GM12878 (cell line): ENCODE data around the gene MXRA7. TPM values are rescaled to one million over a fixed set of nuclear protein-coding genes. Genes with fewer than 3 reads are reported as not detected.

Source experiments
- ATAC-seq: fragments of 200-7000 bp; cut with Tn5 transposase; 3 replicates; pipeline ENCODE4 v1.9.1; 2020; ENCODE audit warnings: mild to moderate bottlenecking, moderate library complexity
- BruUV-seq: library from RNA; stranded (reverse); fragments of 400-500 nt; replicated peaks from 2 replicates; lab custom pipeline; 2021; lab: Mats Ljungman, UMichigan
- CTCF ChIA-PET: fragments of 300-600 bp; sonication (Branson Sonifier 250); formaldehyde crosslinking; extraction: SDS; loops from one replicate; lab custom pipeline; 2021; ENCODE audit warnings: inconsistent platforms; lab: Yijun Ruan, JAX
- POLR2A ChIA-PET: fragments of 350-600 bp; formaldehyde crosslinking; extraction: SDS; loops from one replicate; lab custom pipeline; 2021; ENCODE audit warnings: inconsistent platforms; lab: Charles Lee
- RAD21 ChIA-PET: fragments of 300-600 bp; sonication (Branson Sonifier 250); formaldehyde crosslinking; loops from one replicate; lab custom pipeline; 2023; ENCODE audit warnings: antibody characterized with exemption; ENCODE audit not compliant: unreplicated experiment; lab: Charles Lee
- SMC1A ChIA-PET: fragments of 300-600 bp; sonication (Branson Sonifier 250); formaldehyde crosslinking; loops from one replicate; lab custom pipeline; 2023; ENCODE audit not compliant: unreplicated experiment, uncharacterized antibody; lab: Charles Lee
- DNase-seq: peaks from one replicate; pipeline ENCODE4 v3.0.0-alpha.2; 2011; ENCODE audit warnings: low read depth, low spot score
- FAIRE-seq: peaks from 3 replicates; lab custom pipeline; 2011; peaks lifted over from hg19 to GRCh38; lab: Jason Lieb, UNC
- H2AFZ ChIP-seq: 2 replicates; pipeline ENCODE4 v1.6.0; 2011; ENCODE audit warnings: low read depth, low read length, control low read depth; ENCODE audit not compliant: control insufficient read depth
- H3K27ac ChIP-seq: 2 replicates; pipeline ENCODE4 v1.5.1; 2011; ENCODE audit warnings: control low read depth; ENCODE audit not compliant: control insufficient read depth, insufficient read depth
- H3K27me3 ChIP-seq, 2 experiments: replicated peaks in 1 of 2; 2 replicates each; pipeline versions ENCODE4 v1.6.0 to v1.6.1; 2011; ENCODE audit warnings: low read length in 1 of 2; ENCODE audit not compliant: control insufficient read depth in 2 of 2, insufficient read depth in 2 of 2
- H3K36me3 ChIP-seq, 2 experiments: 2 replicates each; pipeline ENCODE4 v1.5.1; 2011; ENCODE audit warnings: low read length in 1 of 2; ENCODE audit not compliant: control insufficient read depth in 2 of 2, insufficient read depth in 2 of 2
- H3K4me1 ChIP-seq: 2 replicates; pipeline ENCODE4 v1.6.1; 2011; ENCODE audit warnings: mild to moderate bottlenecking, low read length, moderate library complexity, mixed read lengths; ENCODE audit not compliant: control insufficient read depth, insufficient read depth
- H3K4me2 ChIP-seq: 2 replicates; pipeline ENCODE4 v1.6.0; 2011; ENCODE audit warnings: control low read depth; ENCODE audit not compliant: control insufficient read depth, insufficient read depth
- H3K4me3 ChIP-seq: fragments of 200-600 bp; sonication (generic); 2 replicates; pipeline ENCODE4 v1.5.1; 2016
- H3K79me2 ChIP-seq: 2 replicates; pipeline ENCODE4 v1.6.0; 2011; ENCODE audit warnings: low read length; ENCODE audit not compliant: control insufficient read depth, insufficient read depth
- H3K9ac ChIP-seq: 2 replicates; pipeline ENCODE4 v1.8.0; 2011; ENCODE audit warnings: low read length, control low read depth, mixed read lengths; ENCODE audit not compliant: control insufficient read depth, insufficient read depth
- H3K9me3 ChIP-seq: replicated peaks from 3 replicates; pipeline ENCODE4 v1.5.1; 2011; ENCODE audit warnings: mild to moderate bottlenecking, low read length; ENCODE audit not compliant: control insufficient read depth, insufficient read depth
- H4K20me1 ChIP-seq: 2 replicates; pipeline ENCODE4 v1.6.0; 2011; ENCODE audit not compliant: control insufficient read depth, insufficient read depth
- ASH2L ChIP-seq: fragments of 300-600, 200-600 bp; sonication (generic); IDR thresholded peaks from 2 replicates; pipeline ENCODE4 v1.6.1; 2017; ENCODE audit warnings: low read depth, mild to moderate bottlenecking, borderline replicate concordance
- BCL11A ChIP-seq: IDR thresholded peaks from 2 replicates; pipeline ENCODE4 v1.6.1; 2011; ENCODE audit warnings: low read depth, low read length
- BCL3 ChIP-seq: IDR thresholded peaks from 2 replicates; pipeline ENCODE4 v1.6.1; 2011; ENCODE audit warnings: borderline replicate concordance, low read depth, mild to moderate bottlenecking, moderate library complexity, low read length; ENCODE audit not compliant: insufficient read depth, poor library complexity, severe bottlenecking
- CREM ChIP-seq: IDR thresholded peaks from 2 replicates; pipeline ENCODE4 v1.6.1; 2014; ENCODE audit warnings: antibody characterized with exemption, low read depth
- EED ChIP-seq: sonication (generic); IDR thresholded peaks from 2 replicates; pipeline ENCODE4 v1.6.1; 2016; ENCODE audit warnings: antibody characterized with exemption, low read depth
- EGR1 ChIP-seq, 2 experiments: IDR thresholded peaks; 1 replicate in 1 of 2; 2 replicates in 1 of 2; pipeline ENCODE4 v1.6.1; 2011 to 2012; ENCODE audit warnings: low read depth in 2 of 2, low read length in 2 of 2, borderline replicate concordance in 1 of 2, mild to moderate bottlenecking in 1 of 2, moderate library complexity in 1 of 2
- EP300 ChIP-seq, 2 experiments: fragments of 150-350 bp in 1 of 2; IDR thresholded peaks; 2 replicates each; pipeline ENCODE4 v1.6.1; 2011 to 2012; ENCODE audit warnings: low read depth in 2 of 2, low read length in 2 of 2, borderline replicate concordance in 1 of 2, improper control_type of control experiment in 1 of 2, inconsistent platforms in 1 of 2; ENCODE audit not compliant: control insufficient read depth in 1 of 2
- EZH2 ChIP-seq: IDR thresholded peaks from 2 replicates; pipeline ENCODE4 v1.6.1; 2012; ENCODE audit warnings: low read depth, mild to moderate bottlenecking, control low read depth, inconsistent platforms, low read length, borderline replicate concordance; ENCODE audit not compliant: control insufficient read depth
- FOXK2 ChIP-seq: fragments of 450-650 bp; IDR thresholded peaks from 2 replicates; pipeline ENCODE4 v1.6.1; 2017; ENCODE audit warnings: mild to moderate bottlenecking, moderate library complexity
- IKZF1 ChIP-seq: fragments of 450-650 bp; conservative IDR thresholded peaks from 2 replicates; pipeline ENCODE4 v1.6.1; 2017; ENCODE audit warnings: antibody characterized with exemption, mild to moderate bottlenecking
- IKZF2 ChIP-seq, 2 experiments: fragments of 450-650 bp; IDR thresholded peaks; 2 replicates each; pipeline ENCODE4 v1.6.1; 2017; ENCODE audit warnings: mild to moderate bottlenecking in 2 of 2, moderate library complexity in 2 of 2
- JUND ChIP-seq: IDR thresholded peaks from 2 replicates; pipeline ENCODE4 v1.6.1; 2012; ENCODE audit warnings: low read depth, mild to moderate bottlenecking, low read length, improper control_type of control experiment, moderate library complexity
- NFYA ChIP-seq: IDR thresholded peaks from 2 replicates; pipeline ENCODE4 v1.6.1; 2011; ENCODE audit warnings: low read depth, mild to moderate bottlenecking, low read length, improper control_type of control experiment, borderline replicate concordance
- POLR2A ChIP-seq: IDR thresholded peaks from 2 replicates; pipeline ENCODE4 v1.6.1; 2011; ENCODE audit warnings: low read depth, mild to moderate bottlenecking, low read length
- RAD51 ChIP-seq: fragments of 450-650 bp; IDR thresholded peaks from 2 replicates; pipeline ENCODE4 v1.6.1; 2016; ENCODE audit warnings: moderate library complexity, mild to moderate bottlenecking, inconsistent platforms
- RB1 ChIP-seq: fragments of 450-650 bp; formaldehyde crosslinking; IDR thresholded peaks from 2 replicates; pipeline ENCODE4 v1.6.1; 2017; ENCODE audit warnings: mild to moderate bottlenecking, borderline replicate concordance
- SMAD5 ChIP-seq: IDR thresholded peaks from 2 replicates; pipeline ENCODE4 v1.6.1; 2016; ENCODE audit warnings: antibody characterized with exemption, low read depth
- TBL1XR1 ChIP-seq: IDR thresholded peaks from 2 replicates; pipeline ENCODE4 v1.6.1; 2012; ENCODE audit warnings: low read depth, low read length, improper control_type of control experiment
- TCF12 ChIP-seq: IDR thresholded peaks from 2 replicates; pipeline ENCODE4 v1.6.1; 2011; ENCODE audit warnings: low read depth, mild to moderate bottlenecking, low read length
- USF1 ChIP-seq: IDR thresholded peaks from 2 replicates; pipeline ENCODE4 v1.6.1; 2011; ENCODE audit warnings: borderline replicate concordance, low read depth, mild to moderate bottlenecking, moderate library complexity, mixed read lengths, low read length; ENCODE audit not compliant: insufficient read depth; ENCODE audit errors: extremely low read length
- ZNF207 ChIP-seq: fragments of 450-650 bp; IDR thresholded peaks from 2 replicates; pipeline ENCODE4 v1.6.1; 2014; ENCODE audit warnings: antibody characterized with exemption, mild to moderate bottlenecking, borderline replicate concordance
- WGBS: methylation state at CpG from one replicate; pipeline ENCODE4 v1.1.6; 2016; ENCODE audit warnings: low lambda C conversion rate; ENCODE audit not compliant: insufficient replicate concordance, insufficient coverage; ENCODE audit errors: missing lambda C conversion rate; 5-methylcytosine and 5-hydroxymethylcytosine counted together
- in situ Hi-C: fragments of 300-500 bp; cut with MboI; formaldehyde crosslinking; loops from 9 replicates; pipeline ENCODE4 v1.14.3; 2018; ENCODE audit warnings: mixed read lengths
- intact Hi-C: fragments of 100-400 bp; cut with micrococcal nuclease; formaldehyde crosslinking; loops from one replicate; pipeline ENCODE4 v1.14.2; 2022; ENCODE audit not compliant: unreplicated experiment
- polyA plus RNA-seq, 11 experiments: library from polyadenylated mRNA; depleted of rRNA in 4 of 11; unstranded in 6 of 11; stranded (reverse) in 5 of 11; fragments of >200 nt; fragmentation: Nextera tagmentation in 4 of 11; fragmentation: Illumina TruSeq in 1 of 11; extraction: Ambion mirVana in 4 of 11; extraction: Trizol in 1 of 11; gene quantifications; 1 replicate in 1 of 11; 2 replicates in 10 of 11; pipeline versions ENCODE4 v1.2.1 to v1.2.3, GENCODE V29; 2011 to 2016; ENCODE audit warnings: inconsistent platforms in 2 of 11, missing spikeins in 2 of 11, low read depth in 1 of 11
- total RNA-seq, 4 experiments: library from RNA; depleted of rRNA in 3 of 4; stranded (reverse); fragments of >200 nt in 3 of 4; fragmentation: Illumina TruSeq in 1 of 4; extraction: Trizol in 1 of 4; gene quantifications; 2 replicates each; pipeline versions ENCODE4 v1.2.1 to v1.2.3, GENCODE V29; 2013 to 2021

The MXRA7 gene
- total and polyA plus RNA-seq, 10 of the 15 experiments (the other 5 are each of a cell fraction or from before 2014, with no cell fraction given): 0.03 to 2.0 (median 0.33) TPM

- ChIA-PET SMC1A (interaction anchor here (0.6 to 2.8 kb wide), 3 partner anchors 9 to 17 kb away, joined by 3 to 10 read pairs (median 5); partner anchors contain the start of gene METTL23), POLR2A (interaction anchor here (0.6 to 6.4 kb wide), 3 partner anchors 9 to 66 kb away, joined by 3 to 60 read pairs (median 4); partner anchors contain the start of genes JMJD6 and METTL23), RAD21 (interaction anchor here (0.8 to 2.1 kb wide), 5 partner anchors 10 to 473 kb away, joined by 3 to 12 read pairs (median 4); no protein-coding TSS in a partner anchor), CTCF (interaction anchor here (1.1 to 1.3 kb wide), 4 partner anchors 10 to 23 kb away, joined by 3 to 5 read pairs (median 4); no protein-coding TSS in a partner anchor)
- Histone ChIP-seq H3K79me2 (peaks cover 60% of the 10 kb centered on the region), H3K36me3 (peaks cover 7 to 20% of the 10 kb centered on the region in 2 experiments), H4K20me1 (no peaks in the 10 kb centered on the region; the same call in 1 of the 2 replicates), H2AFZ (peak within 1 kb of the TSS; percentile 80), H3K4me1 (no peaks in the 10 kb centered on the region; the same call in 1 of the 2 replicates), H3K27ac (peak within 1 kb of the TSS; percentile 91), H3K4me2 (peak within 1 kb of the TSS; percentile 90), H3K4me3 (peak within 1 kb of the TSS; percentile 92), H3K9ac (peak within 1 kb of the TSS; percentile 97), H3K9me3 (no peaks in the 10 kb centered on the region; the same call in 2 of the 3 replicates), H3K27me3 (no peaks in the 10 kb centered on the region)
- in situ Hi-C loops (no loop called here), intact Hi-C loops (loop anchor here (10.0 kb wide), 1 partner anchor 347 kb away; no protein-coding TSS in a partner anchor)
- no TSS peak for BruUV-seq
- no peak for DNase-seq
- peak; percentile 79 for ATAC-seq
- WGBS: under 1% methylated on average over 57 of the region's 57 CpGs
- no peak for FAIRE-seq
- TF ChIP-seq EGR1 (IDR thresholded peaks at IDR 0.05; ENCODE audit: borderline replicate concordance in 1 of 2, low read depth in 2 of 2, low read length in 2 of 2): 0 out of 3 replicates have a peak, but pooled peaks of 1 of the 2 experiments have one; percentile 25
- peak; percentile 87 for TF ChIP-seq ZNF207
- TF ChIP-seq IKZF2 (IDR thresholded peaks at IDR 0.05): no peak
- TF ChIP-seq EP300 (IDR thresholded peaks at IDR 0.05; ENCODE audit: borderline replicate concordance in 1 of 2, control insufficient read depth in 1 of 2, low read depth in 2 of 2, low read length in 2 of 2): no peak
- TF ChIP-seq IKZF1: peak; percentile 92
- TF ChIP-seq FOXK2: no peak
- no peak for TF ChIP-seq POLR2A
- no peak for TF ChIP-seq NFYA
- TF ChIP-seq RAD51: peak; percentile 71
- TF ChIP-seq TCF12: 0 out of 2 replicates have a peak, but pooled peaks have one; percentile 54
- TF ChIP-seq SMAD5: no peak
- peak; percentile 18 for TF ChIP-seq BCL3
- no peak for TF ChIP-seq TBL1XR1
- no peak for TF ChIP-seq BCL11A
- TF ChIP-seq USF1: peak; percentile 91
- TF ChIP-seq EZH2: no peak
- peak; percentile 48; the same call in 1 of the 2 replicates for TF ChIP-seq CREM
- TF ChIP-seq EED: 0 out of 2 replicates have a peak, but pooled peaks have one; percentile 36
- 0 out of 2 replicates have a peak, but pooled peaks have one; percentile 43 for TF ChIP-seq ASH2L
- no peak; the same call in 1 of the 2 replicates for TF ChIP-seq RB1
- TF ChIP-seq JUND: 0 out of 2 replicates have a peak, but pooled peaks have one; percentile 59
Measured at GRCh38 chr17:76737676-76738467, 27.1 kb upstream of the MXRA7 start, which contains the start of gene MFSD11. Gene MFSD11 (plus strand): TSS chr17:76738119. CDS start chr17:76738353, 234 bp downstream.
